ENCODE results near the gene POC1A. TPM values are rescaled to one million over a fixed set of nuclear protein-coding genes. Genes with fewer than 3 reads are reported as not detected.

The POC1A gene
- total RNA-seq, 2 donors from 2014 or later: 1.9 to 2.4 TPM

DNA sequence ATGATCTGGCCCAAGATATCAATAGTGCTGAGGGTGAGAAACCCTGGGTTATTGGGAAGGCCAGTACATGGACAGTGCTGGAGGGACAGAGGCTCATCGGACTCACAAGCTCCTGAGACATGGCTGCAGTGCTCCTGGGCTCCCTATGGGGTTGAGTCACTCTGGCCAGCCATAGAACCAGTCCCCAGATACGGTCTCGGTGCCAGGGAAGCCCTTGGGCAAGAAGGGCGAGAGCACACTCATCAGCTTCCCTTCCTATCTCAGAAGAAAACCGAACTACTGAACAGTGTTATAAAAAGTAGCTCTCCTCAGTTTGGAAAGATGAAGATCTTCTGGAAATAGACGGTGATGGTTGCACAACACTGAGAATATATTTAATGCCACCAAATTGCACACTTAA is 34.4 kb downstream of the POC1A start:
- intact Hi-C loops (cut with DNase I): loop anchor here in 1 of 2 donors (5.0 kb wide), 1 partner anchor 63 kb away; the partner anchor contains the start of gene DUSP7
- no peak for ATAC-seq

DNA sequence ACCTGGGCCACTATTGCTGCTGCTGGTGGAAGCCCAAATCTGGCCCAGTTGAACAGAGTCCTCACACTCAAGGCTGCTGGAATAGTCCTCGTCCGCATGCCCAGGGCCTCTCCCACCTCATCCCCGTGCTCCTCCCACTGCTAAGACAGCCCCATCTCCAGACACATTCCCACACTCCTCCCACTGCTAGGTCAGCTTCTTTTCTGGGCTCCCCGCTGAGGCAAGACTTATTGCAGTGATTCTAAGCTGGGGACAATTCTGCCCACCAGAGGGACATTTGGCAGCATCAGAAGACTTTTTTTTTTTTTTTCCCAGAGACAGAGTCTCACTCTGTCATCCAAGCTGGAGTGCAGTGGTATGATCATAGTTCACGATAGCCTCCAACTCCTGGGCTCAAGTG is 35.1 kb downstream of the POC1A start:
- DNase-seq (peak; percentile 24), ATAC-seq (peak; percentile 36 to 51)
- intact Hi-C loops (cut with DNase I): no loop called here

More for the DNA sequence above, 34.4 kb downstream of the POC1A start:
- DNase-seq: peak; percentile 28

DNA sequence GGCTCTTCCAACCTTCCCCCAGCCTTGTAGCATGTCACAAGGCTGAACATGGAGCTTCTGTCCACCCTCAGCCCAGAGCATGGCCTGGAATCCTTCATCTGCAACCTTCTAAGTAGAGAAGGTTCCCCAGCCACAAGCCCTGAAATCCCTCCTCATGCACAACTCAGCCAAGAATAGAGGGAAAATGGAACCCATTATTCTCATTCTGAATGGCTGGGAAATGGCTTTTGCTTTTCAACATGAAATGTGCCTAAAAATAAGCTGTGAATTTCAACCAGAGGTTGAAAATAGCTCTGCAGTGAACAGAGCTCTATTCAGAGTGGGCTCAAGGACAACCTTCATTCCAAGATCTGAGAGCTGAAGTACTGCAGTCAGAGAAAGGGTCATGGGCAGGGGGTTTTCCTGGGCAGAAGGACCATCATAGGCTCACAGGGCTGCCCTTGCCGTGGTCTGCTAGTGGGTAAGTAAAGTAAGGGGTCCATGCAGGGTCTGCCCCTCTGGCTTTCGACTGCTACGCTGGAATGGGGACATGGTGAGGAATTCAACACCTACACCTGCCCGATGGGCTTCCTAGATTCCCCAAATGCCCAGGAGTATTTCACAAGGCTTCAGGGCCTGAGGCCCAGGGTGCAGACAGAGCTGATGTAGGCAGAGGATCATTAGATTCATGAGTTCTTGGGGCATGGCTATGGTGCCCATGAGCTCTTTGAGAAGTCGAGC is 35.9 kb downstream of the POC1A start:
- intact Hi-C loops (cut with DNase I): no loop called here
- DNase-seq (peak; percentile 13), ATAC-seq (no peak)

DNA sequence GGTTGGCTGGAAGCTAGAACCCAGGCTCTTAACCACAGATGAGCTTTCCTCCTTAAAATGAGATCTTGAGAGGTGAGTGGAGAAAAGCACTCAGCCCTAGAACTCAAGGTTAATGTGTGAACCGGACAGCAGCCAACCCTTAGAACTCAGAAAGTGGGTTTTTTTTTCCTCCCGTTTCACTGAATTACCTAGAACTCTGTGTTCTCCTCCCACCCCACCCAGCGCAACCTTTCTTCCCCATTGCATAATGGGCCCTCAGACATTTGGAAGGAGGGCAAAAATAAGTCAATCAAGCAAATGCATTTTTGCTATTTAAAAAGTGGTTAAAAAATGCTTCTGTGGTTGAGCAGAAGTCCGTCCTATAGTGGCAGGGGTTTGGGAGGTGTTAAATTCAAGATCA is 36.7 kb downstream of the POC1A start:
- DNase-seq (no peak), ATAC-seq (no peak)
- intact Hi-C loops (cut with DNase I): no loop called here

DNA sequence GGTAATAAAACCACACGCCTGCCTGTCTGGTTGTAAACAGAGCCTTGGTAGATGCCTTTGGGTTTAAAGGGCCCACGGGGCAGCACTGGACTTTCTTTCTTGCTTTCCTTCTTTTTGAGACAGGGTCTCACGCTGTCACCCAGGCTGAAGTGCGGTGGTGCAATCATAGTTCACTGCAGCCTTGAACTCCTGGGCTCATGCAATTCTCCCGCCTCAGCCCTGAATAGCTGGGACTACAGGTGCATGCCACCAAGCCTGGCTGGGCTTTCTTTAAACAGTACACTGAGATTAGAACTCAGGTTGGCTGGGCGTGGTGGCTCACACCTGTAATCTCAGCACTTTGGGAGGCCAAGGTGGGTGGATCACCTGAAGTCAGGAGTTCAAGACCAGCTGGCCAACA is 42.2 kb downstream of the POC1A start:
- ATAC-seq (no peak), DNase-seq (peak; percentile 7)
- intact Hi-C loops (cut with DNase I): loop anchor here in 1 of 2 donors (5.0 kb wide), 1 partner anchor 55 kb away; the partner anchor contains the start of gene DUSP7

DNA sequence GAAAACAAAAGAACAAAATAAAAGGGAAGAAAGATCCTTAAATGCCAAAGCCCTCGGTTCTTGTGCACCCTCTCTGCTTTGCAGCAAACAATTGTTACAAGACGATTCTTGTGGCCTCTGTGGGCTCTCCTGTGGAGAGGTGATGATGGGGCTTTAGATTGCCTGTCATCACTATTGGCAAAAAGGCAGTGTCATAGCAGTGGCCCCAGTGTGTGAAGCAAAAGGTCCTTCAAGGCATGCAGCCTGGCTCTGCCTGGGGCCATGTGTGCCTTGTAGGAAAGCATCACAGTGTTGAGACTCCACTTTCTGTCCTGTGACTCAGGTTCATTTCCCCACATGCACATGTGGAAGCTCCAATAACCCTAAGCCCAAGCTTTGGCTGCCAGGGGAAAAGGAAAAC is 43.7 kb downstream of the POC1A start:
- DNase-seq (peak; percentile 17), ATAC-seq (no peak)
- intact Hi-C loops (cut with DNase I): loop anchor here in 1 of 2 donors (5.0 kb wide), 1 partner anchor 53 kb away; the partner anchor contains the start of gene DUSP7

DNA sequence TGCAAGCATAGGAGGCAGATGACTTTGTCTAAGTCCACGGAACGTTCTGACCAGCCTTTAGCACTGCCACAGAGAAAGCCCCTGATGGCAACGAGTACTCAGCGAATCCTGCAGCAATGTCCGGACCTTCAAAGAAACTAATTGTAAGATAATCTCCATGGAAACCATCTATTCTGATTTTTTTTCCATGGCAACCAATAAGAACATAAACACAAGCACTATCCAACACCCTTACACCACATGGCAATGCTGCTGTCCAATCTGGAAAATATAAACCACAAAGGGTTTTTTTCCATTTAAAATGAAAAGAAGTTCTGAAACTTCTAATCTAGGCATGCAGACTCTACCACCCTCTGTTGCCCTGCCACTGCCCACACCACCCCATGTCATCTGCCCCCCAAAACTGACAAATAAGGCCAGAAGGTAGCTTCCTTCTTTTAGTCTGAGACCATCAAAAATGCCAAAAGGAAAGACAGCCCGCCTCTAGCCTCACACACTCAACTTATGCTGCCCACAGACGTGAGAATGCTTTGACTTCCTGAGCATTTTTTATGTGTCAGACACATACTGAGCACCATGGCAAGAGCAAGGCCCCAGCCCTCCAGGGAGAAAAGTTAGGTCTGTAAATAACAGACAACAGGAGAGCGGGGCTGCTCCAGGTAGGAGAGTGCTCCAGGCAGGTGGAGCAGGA is 44.5 kb downstream of the POC1A start:
- DNase-seq (peak; percentile 29), ATAC-seq (peak in 1 of 2 donors; percentile 49)
- intact Hi-C loops (cut with DNase I): loop anchor here in 1 of 2 donors (5.0 kb wide), 2 partner anchors 37 to 52 kb away; partner anchors contain the start of gene DUSP7

DNA sequence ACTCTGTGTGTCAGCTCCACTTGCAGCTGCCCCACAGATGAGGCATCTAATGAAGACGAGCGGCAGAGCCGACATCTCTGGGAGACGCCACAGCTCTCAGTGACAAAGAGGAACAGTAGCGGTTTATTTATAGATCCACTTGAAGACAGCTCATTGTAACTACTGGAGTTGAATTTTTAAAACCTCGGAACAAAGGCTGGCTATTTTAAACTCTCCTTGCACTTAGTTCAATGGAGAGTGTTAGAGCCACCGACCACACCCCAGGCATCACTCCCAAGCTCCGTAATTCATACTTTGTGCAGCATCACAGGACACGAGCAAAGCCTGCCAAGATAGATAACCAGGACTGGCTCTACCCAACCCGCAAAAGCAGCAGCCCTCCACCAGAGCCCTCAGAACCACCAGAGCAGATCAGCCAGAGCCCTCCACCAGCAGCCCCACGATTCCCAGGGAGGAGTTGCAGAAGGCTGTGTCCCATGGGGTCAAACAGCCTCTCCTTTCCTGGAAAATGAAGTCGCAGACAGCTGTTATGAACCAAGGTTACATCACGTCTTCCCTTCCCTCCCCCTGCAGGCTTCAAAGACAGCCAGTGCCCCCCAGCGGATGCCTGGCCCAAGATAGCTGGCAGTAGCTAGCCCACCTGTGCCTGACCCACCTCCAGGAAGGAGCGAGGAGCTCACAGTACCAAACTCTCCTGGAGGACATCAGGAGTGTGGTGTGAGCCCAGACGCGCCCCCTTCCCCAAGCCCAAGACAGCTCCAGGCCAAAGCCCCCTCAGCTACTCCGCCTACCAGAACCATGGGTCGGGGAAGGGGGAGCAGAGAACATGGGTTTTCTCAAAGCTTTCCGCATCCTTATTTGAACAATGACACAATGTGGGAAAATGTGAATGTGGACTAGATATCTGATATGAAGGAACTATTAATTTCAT is 45.7 kb downstream of the POC1A start:
- intact Hi-C loops (cut with DNase I): loop anchor here in 1 of 2 donors (5.0 kb wide), 1 partner anchor 36 kb away; no protein-coding TSS in a partner anchor
- peak; percentile 81 to 82 for ATAC-seq
- DNase-seq: peak; percentile 53

DNA sequence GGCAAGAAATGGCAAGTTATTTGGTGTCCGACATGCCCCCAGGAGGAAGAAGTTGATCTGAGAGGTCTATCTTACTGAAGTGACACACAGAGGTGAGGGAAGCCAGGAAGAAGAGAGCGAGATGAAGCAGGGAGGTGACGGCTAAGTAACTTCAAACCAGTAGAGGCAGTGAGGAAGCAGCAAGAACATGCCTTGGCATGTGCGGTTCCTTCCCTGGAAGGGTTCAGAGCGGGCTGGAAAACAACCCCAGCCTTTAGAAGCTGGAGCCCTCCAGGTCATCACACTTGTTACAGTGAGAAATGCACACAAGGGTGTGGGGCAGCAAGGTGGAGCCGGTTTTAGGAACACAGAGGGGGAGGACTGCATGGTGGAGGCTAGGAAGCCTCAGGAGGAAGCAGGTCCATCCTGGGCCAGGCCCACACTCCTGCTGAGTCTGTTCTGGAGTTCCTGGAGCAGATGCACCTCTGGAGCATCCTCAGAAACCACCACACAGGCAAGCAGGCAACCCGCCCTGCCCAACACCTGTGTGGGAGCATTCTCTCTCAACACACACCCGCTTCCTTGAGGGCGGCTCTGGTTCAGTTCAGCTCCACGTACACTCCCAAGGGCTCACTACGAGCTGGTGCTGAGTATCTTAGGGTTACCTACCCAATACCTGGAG is 47.1 kb downstream of the POC1A start:
- intact Hi-C loops (cut with DNase I): loop anchor here in 1 of 2 donors (5.0 kb wide), 1 partner anchor 35 kb away; no protein-coding TSS in a partner anchor
- ATAC-seq: no peak
- DNase-seq: peak; percentile 12

DNA sequence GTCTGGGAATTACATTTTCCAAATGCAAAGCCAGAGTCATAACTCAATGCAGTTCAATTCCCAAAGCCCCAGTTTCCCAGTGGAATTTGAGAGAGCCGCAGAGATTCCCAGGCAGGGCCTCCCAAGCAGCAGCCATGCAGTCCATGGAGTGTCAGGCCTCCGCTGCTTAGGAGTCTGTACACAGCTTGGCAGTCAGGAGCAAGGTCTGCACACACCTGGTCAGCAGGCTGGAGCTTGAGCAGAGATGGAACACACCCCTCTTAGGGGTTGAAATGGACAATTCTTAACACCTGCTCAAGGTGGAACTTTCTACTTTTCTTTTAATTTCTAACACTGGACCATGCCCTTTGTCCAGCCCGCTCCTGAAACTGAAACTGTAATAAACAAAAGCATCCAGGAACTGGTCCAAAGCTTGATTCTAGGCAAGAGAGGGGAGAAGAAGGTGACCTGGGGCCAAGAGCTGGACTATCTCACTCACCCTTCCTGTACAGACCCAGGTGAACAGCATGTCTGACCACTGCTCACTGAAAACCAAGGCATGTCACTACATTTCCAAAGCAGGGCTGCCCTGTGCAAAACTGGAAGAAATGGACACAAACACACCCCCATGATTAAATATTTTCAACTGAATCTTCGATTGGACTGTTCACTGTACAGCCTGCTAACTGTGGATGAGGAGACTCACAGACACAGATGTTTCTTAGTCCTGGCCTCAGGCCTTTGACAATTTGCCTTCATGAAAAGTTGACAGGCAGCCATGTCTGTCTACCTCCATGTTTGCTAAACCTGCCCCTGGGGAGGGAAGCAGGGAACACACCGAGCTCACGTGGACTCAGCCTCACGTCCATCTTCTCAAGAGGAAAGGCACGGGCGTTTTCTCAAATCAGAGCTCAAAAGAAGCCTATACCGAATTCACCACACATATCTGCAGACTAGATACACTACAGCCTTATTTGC is 49.3 kb downstream of the POC1A start:
- ATAC-seq (no peak), DNase-seq (peak; percentile 3)
- intact Hi-C loops (cut with DNase I): loop anchor here in 1 of 2 donors (5.0 kb wide), 1 partner anchor 33 kb away; no protein-coding TSS in a partner anchor

DNA sequence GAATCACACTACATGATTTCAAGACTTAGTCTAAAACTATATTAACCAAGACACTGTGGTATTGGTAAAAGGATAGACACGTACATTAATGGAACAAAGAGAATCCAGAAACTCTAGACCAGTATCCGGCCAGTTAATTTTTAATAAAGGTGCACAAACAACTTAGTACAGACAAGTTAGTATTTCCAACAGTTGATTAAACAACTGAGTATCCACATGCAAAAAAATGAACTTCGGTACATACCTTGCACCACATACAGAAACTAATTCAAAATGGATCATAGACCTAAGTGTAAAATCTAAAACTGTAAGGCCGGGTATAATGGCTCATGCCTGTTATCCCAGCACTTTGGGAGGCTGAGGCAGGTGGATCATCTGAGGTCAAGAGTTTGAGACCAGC is 51.3 kb downstream of the POC1A start:
- intact Hi-C loops (cut with DNase I): no loop called here
- ATAC-seq (no peak), DNase-seq (no peak)

DNA sequence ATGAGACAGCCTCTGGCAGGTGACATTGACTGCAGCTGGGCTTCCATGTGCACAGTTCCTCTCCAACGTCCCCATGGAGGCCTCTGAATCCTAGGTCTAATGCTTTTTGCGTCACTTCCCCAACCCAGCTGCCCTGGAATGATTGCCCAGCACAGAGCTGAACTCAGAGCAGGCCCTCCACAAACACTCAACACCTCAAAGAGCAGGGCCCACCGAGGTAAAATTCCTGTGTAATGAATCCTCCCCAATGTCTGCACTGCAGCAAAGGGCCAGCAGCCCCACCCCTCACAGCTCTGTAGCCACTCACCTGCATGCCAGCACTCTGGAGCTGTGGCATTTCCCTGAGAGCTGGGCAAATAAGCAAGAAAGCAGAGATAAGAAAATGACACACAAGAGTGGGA is 55.2 kb downstream of the POC1A start:
- ATAC-seq: peak; percentile 90 to 91
- intact Hi-C loops (cut with DNase I): no loop called here
- peak; percentile 66 for DNase-seq

DNA sequence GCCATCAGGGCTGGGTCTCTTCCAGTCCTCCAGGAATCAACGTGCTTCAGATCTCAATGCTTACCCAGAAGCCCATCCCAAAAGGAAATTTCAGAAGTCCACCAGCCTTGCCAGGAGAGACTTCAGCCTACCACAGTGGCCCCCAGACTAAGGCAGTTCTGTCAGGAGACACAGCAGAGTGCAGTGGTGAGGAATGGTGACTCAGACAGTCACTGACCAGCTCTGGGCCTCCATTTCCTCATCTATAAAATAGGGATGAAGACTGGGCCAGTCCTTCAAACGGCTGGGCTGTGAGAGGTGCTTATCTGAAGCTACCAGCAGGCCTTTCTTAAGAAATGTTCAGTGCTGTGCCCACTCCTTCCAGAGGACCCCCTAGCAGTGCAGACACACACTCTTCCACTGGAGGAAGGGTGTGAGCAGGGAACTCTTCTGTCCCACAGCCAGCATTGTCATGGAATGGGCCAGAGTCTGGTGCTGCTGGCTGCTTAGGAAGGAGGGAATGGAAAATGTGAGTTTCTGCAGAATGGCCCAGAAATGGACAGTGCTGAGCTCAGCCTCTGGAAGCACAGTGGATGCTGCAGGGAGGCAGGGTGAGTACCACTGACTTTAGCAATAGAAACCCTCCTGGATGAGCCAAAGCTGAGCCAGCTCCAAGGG is 56.2 kb downstream of the POC1A start:
- peak; percentile 29 for DNase-seq
- intact Hi-C loops (cut with DNase I): no loop called here
- ATAC-seq: peak; percentile 9 to 16

DNA sequence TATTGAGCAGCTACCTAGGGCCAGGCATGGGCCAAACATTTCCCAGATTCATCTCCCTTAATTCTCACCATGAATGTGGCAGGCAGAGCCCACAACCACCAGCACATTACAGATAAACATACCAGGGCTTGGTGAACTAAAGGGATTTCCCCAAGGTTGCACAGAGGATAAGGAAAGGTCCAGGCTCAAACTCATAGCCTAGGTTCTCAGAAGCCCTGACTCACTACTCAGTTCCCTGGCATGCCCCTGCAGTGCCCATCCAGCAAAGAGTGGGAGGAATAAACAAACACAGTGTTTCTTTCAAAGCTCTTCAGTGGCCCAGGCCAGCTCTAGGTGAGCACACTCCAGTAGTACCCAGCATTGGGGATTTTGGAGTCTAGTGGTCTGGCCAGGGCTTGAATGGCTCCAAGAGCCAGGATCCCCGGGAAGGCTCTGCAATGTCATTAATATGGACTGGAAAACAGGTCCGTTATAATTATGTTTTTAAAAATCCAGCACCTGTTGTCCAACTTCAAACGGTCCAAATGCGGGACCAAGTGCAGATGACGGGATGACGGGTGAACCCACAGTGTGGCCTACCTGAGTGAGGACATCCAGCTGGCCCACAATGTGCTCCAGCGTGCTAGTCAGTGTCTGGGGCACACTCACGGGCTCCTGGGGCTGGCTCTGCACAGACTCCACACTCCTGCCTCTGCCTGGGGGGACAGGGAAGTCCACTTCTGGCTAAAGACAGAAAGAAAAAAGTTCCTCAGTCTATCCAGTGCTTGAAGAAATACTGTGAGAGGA is 58.0 kb downstream of the POC1A start:
- peak; percentile 8 for DNase-seq

DNA sequence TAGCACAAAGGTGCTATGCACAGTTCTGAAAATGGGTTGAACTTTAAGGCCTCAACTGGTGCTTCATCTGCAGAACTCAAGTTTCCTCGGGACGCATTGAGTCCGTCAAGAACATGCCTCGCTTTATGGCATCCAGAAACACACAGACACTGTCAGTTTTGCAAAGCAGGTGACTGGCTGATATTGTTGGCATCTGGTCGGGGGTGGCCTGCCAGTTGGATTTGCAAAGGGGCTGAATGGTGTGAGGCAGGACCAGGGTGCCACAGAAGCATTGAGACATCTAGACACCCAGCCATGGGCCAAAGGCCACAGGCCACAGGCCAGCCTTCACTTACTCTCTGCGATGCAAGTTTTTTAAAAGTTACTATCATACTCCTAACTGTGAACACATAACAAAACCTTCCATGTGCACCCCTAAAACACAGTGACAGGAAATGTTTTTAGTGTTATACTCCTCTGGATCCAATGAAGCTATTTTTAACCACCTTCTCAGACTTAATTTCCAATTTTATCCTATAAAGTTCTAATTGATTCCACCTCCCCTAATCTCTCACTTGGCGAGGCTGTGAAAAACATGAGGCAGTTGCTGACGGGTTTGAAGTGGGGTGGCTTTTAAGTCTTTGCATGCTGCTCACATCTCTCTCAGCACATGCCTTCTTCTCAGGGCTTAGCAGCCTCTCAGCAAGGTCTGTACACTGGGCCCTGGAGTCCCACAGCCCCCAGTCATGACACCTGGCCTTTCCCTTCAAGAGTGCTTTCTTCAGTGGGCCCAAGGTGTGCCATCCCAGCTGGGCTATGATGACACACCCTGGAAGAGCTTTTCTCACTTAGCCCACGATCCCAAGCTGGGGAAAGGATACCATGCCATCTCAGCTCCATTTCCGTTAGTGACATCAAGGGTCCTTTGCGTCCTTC is 59.4 kb downstream of the POC1A start:
- DNase-seq (peak; percentile 19), ATAC-seq (no peak)
- intact Hi-C loops (cut with DNase I): no loop called here

More for the DNA sequence above, 58.0 kb downstream of the POC1A start:
- intact Hi-C loops (cut with DNase I): no loop called here
- ATAC-seq: no peak

Data from left cardiac atrium (tissue), 4 donors.